Measurements from ENCODE around the gene USP40.

DNA sequence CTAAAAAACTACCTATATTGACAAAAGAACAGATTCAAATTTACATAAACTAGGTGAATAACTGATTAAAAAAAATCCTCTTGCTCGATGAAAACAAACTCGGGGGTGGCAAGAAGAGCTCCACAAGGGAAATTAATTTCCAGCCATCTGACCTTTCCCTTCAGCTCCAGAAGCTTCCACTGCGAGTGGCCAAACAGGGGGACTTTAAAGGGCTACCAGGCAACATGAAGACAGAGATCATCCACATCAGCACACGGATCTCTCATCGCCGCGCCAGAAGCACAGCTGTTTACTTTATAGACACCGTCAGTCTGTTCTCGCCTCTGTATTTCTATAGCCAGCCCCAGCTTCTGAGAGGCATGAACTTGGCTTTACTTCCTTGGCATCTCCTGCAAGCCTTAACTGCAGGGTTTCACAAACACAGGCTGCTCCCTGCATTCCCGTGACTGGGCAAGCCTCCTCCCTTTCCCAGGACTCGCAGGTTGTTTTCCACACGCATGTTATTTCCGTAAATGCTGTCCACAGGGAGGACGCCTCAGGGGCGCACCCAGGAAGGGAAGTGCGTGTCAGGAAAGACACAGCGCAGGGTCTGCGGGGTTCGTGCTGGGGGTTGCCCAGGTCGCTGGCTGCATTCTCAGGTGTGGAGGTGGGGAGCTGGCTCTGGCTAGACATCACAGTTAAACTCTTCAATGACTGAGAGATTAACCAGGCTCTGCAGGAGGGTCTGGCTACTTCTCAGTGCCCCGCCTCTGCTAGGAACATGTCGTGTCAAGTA lies 85.0 kb downstream of the USP40 start:
- TF ChIP-seq POLR2AphosphoS5 (IDR thresholded peaks at IDR 0.05; ENCODE audit: low read depth) (no peak), EZH2 (IDR thresholded peaks at IDR 0.05; ENCODE audit: low read depth, unreplicated experiment) (no peak), CREB1 (CRISPR knock-in tag; IDR thresholded peaks at IDR 0.05; ENCODE audit: low read depth) (no peak), ETS1 (IDR thresholded peaks at IDR 0.05) (no peak)
- TF ChIP-seq, protein P1, sequence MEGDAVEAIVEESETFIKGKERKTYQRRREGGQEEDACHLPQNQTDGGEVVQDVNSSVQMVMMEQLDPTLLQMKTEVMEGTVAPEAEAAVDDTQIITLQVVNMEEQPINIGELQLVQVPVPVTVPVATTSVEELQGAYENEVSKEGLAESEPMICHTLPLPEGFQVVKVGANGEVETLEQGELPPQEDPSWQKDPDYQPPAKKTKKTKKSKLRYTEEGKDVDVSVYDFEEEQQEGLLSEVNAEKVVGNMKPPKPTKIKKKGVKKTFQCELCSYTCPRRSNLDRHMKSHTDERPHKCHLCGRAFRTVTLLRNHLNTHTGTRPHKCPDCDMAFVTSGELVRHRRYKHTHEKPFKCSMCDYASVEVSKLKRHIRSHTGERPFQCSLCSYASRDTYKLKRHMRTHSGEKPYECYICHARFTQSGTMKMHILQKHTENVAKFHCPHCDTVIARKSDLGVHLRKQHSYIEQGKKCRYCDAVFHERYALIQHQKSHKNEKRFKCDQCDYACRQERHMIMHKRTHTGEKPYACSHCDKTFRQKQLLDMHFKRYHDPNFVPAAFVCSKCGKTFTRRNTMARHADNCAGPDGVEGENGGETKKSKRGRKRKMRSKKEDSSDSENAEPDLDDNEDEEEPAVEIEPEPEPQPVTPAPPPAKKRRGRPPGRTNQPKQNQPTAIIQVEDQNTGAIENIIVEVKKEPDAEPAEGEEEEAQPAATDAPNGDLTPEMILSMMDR (conservative IDR thresholded peaks at IDR 0.05; ENCODE audit: low read depth in 2 of 2), result no peak
- TF ChIP-seq, protein P2, sequence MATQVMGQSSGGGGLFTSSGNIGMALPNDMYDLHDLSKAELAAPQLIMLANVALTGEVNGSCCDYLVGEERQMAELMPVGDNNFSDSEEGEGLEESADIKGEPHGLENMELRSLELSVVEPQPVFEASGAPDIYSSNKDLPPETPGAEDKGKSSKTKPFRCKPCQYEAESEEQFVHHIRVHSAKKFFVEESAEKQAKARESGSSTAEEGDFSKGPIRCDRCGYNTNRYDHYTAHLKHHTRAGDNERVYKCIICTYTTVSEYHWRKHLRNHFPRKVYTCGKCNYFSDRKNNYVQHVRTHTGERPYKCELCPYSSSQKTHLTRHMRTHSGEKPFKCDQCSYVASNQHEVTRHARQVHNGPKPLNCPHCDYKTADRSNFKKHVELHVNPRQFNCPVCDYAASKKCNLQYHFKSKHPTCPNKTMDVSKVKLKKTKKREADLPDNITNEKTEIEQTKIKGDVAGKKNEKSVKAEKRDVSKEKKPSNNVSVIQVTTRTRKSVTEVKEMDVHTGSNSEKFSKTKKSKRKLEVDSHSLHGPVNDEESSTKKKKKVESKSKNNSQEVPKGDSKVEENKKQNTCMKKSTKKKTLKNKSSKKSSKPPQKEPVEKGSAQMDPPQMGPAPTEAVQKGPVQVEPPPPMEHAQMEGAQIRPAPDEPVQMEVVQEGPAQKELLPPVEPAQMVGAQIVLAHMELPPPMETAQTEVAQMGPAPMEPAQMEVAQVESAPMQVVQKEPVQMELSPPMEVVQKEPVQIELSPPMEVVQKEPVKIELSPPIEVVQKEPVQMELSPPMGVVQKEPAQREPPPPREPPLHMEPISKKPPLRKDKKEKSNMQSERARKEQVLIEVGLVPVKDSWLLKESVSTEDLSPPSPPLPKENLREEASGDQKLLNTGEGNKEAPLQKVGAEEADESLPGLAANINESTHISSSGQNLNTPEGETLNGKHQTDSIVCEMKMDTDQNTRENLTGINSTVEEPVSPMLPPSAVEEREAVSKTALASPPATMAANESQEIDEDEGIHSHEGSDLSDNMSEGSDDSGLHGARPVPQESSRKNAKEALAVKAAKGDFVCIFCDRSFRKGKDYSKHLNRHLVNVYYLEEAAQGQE (IDR thresholded peaks at IDR 0.05; ENCODE audit: unreplicated experiment), result no peak

Data from GM23338 (cell line).